Fibroblast of lung (primary cell): ENCODE measurements around the gene HBE1. TPM values are rescaled to one million over a fixed set of nuclear protein-coding genes. Genes with fewer than 3 reads are reported as not detected.

Experiments
- DNase-seq, 2 donors: peaks; one replicate each; pipeline versions ENCODE4 v3.0.0 to v3.0.0-alpha.2; 2010; ENCODE audit warnings: low read depth in 2 of 2
- H2AFZ ChIP-seq: 2 replicates; pipeline ENCODE4 v1.5.1; 2012; ENCODE audit warnings: low read length, control low read depth, inconsistent platforms
- H3K27ac ChIP-seq: 2 replicates; pipeline ENCODE4 v1.5.1; 2011; ENCODE audit warnings: low read length, control low read depth; ENCODE audit not compliant: insufficient read depth
- H3K27me3 ChIP-seq: 2 replicates; pipeline ENCODE4 v1.5.1; 2011; ENCODE audit warnings: mild to moderate bottlenecking, low read length; ENCODE audit not compliant: control insufficient read depth, insufficient read depth
- H3K36me3 ChIP-seq: 2 replicates; pipeline ENCODE4 v1.5.1; 2011; ENCODE audit warnings: low read length; ENCODE audit not compliant: control insufficient read depth, insufficient read depth
- H3K4me1 ChIP-seq: 2 replicates; pipeline ENCODE4 v1.5.1; 2011; ENCODE audit warnings: low read length; ENCODE audit not compliant: control insufficient read depth, insufficient read depth; ENCODE audit errors: extremely low read depth
- H3K4me2 ChIP-seq: 2 replicates; pipeline ENCODE4 v1.5.1; 2011; ENCODE audit warnings: low read length, control low read depth; ENCODE audit not compliant: insufficient read depth; ENCODE audit errors: extremely low read depth
- H3K4me3 ChIP-seq, 4 experiments: fragments of 200-600 bp in 1 of 4; sonication (generic) in 1 of 4; replicated peaks in 1 of 4; 2 replicates each; pipeline ENCODE4 v1.5.1; 2011 to 2016; ENCODE audit warnings: low read length in 4 of 4, low read depth in 3 of 4, mild to moderate bottlenecking in 3 of 4, control low read depth in 2 of 4, inconsistent platforms in 1 of 4, mixed read lengths in 1 of 4; ENCODE audit not compliant: insufficient read depth in 1 of 4; ENCODE audit errors: control extremely low read depth in 1 of 4
- H3K79me2 ChIP-seq: 2 replicates; pipeline ENCODE4 v1.5.1; 2012; ENCODE audit warnings: mild to moderate bottlenecking, low read length, inconsistent platforms; ENCODE audit not compliant: control insufficient read depth, insufficient read depth
- H3K9ac ChIP-seq: 2 replicates; pipeline ENCODE4 v1.5.1; 2011; ENCODE audit warnings: mild to moderate bottlenecking, low read length, control low read depth; ENCODE audit not compliant: insufficient read depth
- H3K9me3 ChIP-seq: 2 replicates; pipeline ENCODE4 v1.5.1; 2012; ENCODE audit warnings: low read depth, low read length; ENCODE audit not compliant: control insufficient read depth, insufficient read depth
- H4K20me1 ChIP-seq: 2 replicates; pipeline ENCODE4 v1.5.1; 2011; ENCODE audit warnings: low read length; ENCODE audit not compliant: control insufficient read depth, insufficient read depth; ENCODE audit errors: extremely low read depth
- CTCF ChIP-seq, 2 donors: IDR thresholded peaks in 1 of 2; conservative IDR thresholded peaks in 1 of 2; 1 replicate in 1 of 2; 2 replicates in 1 of 2; pipeline ENCODE4 v1.5.1; 2011 to 2012; ENCODE audit warnings: low read length in 2 of 2, control low read depth in 1 of 2, inconsistent platforms in 1 of 2, low read depth in 1 of 2, mild to moderate bottlenecking in 1 of 2
- EZH2 ChIP-seq: IDR thresholded peaks from 2 replicates; pipeline ENCODE4 v1.5.1; 2012; ENCODE audit warnings: low read length, control low read depth, mild to moderate bottlenecking; ENCODE audit errors: missing control alignments
- polyA plus RNA-seq, 2 donors: library from polyadenylated mRNA; depleted of rRNA in 1 of 2; stranded (reverse) in 1 of 2; unstranded in 1 of 2; fragments of >200 nt; gene quantifications; 2 replicates each; pipeline ENCODE4 v1.2.1, GENCODE V29; 2011 to 2012; ENCODE audit warnings: missing spikeins in 1 of 2
- total RNA-seq: library from RNA; depleted of rRNA; stranded (reverse); fragments of >200 nt; gene quantifications from 2 replicates; pipeline ENCODE4 v1.2.1, GENCODE V29; 2014

HBE1 gene
- total and polyA plus RNA-seq, 2 donors (not counting 1 experiment from before 2014, with no cell fraction given): 0.33 to 3.1 TPM

- Histone ChIP-seq H3K4me1 (no peaks in the 10 kb centered on the region), H4K20me1 (no peaks in the 10 kb centered on the region)
- TF ChIP-seq EZH2: no peak
- no peak for TF ChIP-seq CTCF (conservative IDR thresholded peaks at IDR 0.05 in 1 of 2, IDR thresholded peaks at IDR 0.05 in 1 of 2; ENCODE audit: low read depth in 1 of 2, low read length in 2 of 2)
Measured at GRCh38 chr11:5310423-5310822, 40.7 kb upstream of the HBE1 start.

GRCh38 chr11:5307256-5308019 is 37.7 kb upstream of the HBE1 start:
- no peak overlapping the region for H2AFZ ChIP-seq
- no peak for DNase-seq
- H3K4me3 ChIP-seq: no peak overlapping the region
- no peak overlapping the region for H3K9ac ChIP-seq
- no peak overlapping the region for H3K4me2 ChIP-seq
- H3K4me1 ChIP-seq: no peaks in the 10 kb centered on the region
- H3K36me3 ChIP-seq: no peaks in the 10 kb centered on the region
- no peak overlapping the region for H3K27ac ChIP-seq
- no peaks in the 10 kb centered on the region for H4K20me1 ChIP-seq
- no peak for TF ChIP-seq CTCF (conservative IDR thresholded peaks at IDR 0.05 in 1 of 2, IDR thresholded peaks at IDR 0.05 in 1 of 2; ENCODE audit: low read depth in 1 of 2, low read length in 2 of 2)
- no peak for TF ChIP-seq EZH2
- no peaks in the 10 kb centered on the region for H3K27me3 ChIP-seq
- H3K9me3 ChIP-seq: no peaks in the 10 kb centered on the region
- no peaks in the 10 kb centered on the region for H3K79me2 ChIP-seq

More at GRCh38 chr11:5310423-5310822, 40.7 kb upstream of the HBE1 start:
- DNase-seq: no peak
- Histone ChIP-seq H3K36me3 (no peaks in the 10 kb centered on the region), H3K9me3 (no peaks in the 10 kb centered on the region), H3K4me2 (no peak overlapping the region), H3K9ac (no peak overlapping the region), H3K79me2 (no peaks in the 10 kb centered on the region), H3K4me3 (no peak overlapping the region), H3K27ac (no peak overlapping the region), H2AFZ (no peak overlapping the region), H3K27me3 (no peaks in the 10 kb centered on the region)

GRCh38 chr11:5304046-5304445 is 34.3 kb upstream of the HBE1 start:
- Histone ChIP-seq H4K20me1 (no peaks in the 10 kb centered on the region), H3K27me3 (no peaks in the 10 kb centered on the region), H3K9ac (no peak overlapping the region), H3K4me3 (no peak overlapping the region), H3K9me3 (no peaks in the 10 kb centered on the region), H3K79me2 (no peaks in the 10 kb centered on the region), H3K4me2 (no peak overlapping the region), H3K36me3 (no peaks in the 10 kb centered on the region), H2AFZ (no peak overlapping the region), H3K27ac (no peak overlapping the region), H3K4me1 (no peaks in the 10 kb centered on the region)
- TF ChIP-seq CTCF (conservative IDR thresholded peaks at IDR 0.05 in 1 of 2, IDR thresholded peaks at IDR 0.05 in 1 of 2; ENCODE audit: low read depth in 1 of 2, low read length in 2 of 2) (no peak), EZH2 (no peak)
- DNase-seq: no peak
